ENCODE results near the gene CACNG4.

The CACNG4 gene

DNA sequence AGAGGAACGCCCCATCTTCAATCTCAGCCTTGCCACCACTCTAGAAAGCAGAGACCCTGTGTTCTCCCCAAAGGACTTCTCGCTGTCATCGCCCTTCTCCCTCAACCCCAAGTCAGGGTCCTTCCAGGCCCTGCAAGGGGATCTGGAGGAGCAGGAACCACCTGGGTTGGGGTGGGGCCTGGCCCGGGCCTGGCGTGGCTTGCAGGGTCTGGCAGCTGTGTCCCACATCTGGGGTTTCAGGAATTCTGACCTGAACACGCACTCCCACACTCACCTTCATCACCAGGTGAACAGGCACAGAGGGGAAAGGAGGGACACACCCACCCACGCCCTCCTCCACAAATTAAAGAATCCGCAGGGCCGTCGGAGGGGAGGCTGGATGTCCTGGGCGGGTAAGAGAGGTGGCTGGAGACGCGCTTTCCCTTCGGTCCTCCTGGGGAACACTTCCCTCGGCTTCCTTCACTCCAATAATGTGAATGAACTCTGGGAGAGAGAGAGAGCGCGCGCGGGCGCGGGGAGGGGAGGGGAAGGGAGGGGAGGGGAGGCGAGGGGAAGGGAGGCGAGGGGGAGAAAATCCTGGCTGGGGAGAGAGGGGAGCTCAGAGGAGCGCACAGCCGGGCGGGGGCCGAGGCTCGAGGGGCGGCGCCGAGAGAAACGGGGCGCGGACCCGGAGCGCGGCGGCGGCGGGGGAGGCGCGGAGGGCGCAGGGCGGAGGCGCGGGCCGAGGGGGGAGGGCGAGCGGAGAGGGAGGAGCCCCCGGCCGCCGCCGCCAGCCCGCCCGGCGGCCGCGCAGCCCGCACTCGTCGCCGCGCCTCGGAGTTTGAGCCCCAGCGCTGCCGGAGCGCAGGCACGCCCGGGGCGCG, at the start of gene CACNG4:
CACNG4 (plus strand) TSS at position 799 of the 863 bp plus-strand sequence. CDS start 205 bp downstream, outside the sequence.
- intact Hi-C loops (cut with DNase I), result no loop called here
- DNase-seq, result peak in 1 of 10 donors; percentile 86

DNA sequence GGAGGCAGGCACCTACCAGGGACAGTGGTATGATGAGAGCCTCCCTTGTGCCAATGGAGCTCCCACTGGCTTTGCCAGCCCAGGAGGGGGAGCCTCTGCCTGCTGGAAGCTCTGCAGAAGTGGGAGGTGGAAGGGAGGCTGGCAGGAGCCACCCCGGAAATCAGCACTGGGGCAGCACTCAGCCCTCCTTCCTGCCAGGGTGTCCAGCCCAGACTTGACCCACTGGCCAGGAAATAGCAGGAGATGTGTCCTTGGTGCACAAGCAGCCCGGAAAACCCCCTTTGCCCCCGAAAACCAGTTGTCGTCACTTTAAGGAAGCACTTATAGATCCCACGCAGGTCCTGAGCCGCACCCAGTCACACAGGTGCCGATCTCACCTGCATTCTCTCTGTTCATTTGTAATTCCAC, 49.3 kb upstream of the CACNG4 start:
- no peak for DNase-seq
- intact Hi-C loops (cut with DNase I), result loop anchor here (5.0 kb wide), 1 partner anchor 242 kb away; no protein-coding TSS in a partner anchor

DNA sequence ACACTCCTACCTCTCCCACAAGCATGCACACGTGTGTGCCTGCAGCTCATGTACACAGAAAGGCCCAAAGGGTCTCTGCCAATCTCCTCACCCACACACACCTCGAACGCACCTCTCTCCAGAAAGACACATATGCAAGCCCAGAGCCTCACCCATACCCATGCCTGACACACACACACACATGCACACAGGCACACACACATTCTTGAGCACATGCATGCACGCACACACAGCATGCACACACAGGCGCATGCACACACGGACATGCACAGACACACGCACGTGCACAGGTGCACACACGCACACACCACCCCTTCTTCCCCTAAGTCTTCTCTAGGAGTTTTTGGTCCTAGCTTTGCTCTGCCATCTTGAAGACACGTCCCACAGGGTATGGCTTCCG, 48.7 kb upstream of the CACNG4 start:
- DNase-seq, result no peak
- intact Hi-C loops (cut with DNase I), result loop anchor here (5.0 kb wide), 1 partner anchor 242 kb away; no protein-coding TSS in a partner anchor

DNA sequence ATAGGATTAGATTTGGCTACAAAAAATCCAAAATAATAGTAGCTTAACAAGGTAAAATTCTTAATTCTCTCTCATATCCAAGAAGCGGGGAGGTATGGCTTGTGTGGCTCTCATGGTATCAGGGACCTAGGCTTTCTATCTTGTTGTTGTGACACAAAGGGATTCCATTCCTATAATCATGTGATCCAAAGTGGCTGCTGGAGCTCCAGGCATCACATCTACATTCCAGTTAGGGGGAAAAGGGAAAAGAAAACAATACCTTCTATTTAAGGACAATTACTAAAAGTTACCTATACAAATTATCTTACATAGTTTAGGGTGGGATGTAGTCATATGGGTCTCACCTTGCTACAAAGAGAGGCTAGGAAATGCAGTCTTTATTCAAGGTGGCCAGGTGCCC, 47.6 kb upstream of the CACNG4 start:
- intact Hi-C loops (cut with DNase I), result loop anchor here (5.0 kb wide), 1 partner anchor 240 kb away; no protein-coding TSS in a partner anchor
- DNase-seq, result no peak

DNA sequence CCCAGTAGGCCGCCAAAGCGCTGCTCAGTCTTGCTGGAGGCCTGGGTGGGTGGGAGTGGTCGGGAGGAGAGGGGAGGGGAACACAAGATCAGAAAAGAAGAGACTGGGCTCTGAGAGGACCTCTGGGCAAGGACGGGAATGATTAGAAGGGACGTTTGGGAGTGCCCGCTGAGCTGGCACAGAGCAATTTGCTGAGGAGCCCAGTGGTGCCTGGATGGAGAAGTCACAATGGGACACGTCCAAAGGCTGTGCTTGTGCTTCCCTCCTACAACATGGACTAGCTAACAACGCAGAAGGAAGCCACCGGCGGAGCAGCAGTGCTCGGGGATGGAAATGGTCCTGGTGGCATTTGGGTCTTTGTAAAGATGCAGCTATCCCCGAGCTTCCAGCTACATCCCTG, 45.6 kb upstream of the CACNG4 start:
- DNase-seq, result peak in 1 of 10 donors; percentile 46
- intact Hi-C loops (cut with DNase I), result loop anchor here (5.0 kb wide), 1 partner anchor 238 kb away; no protein-coding TSS in a partner anchor

DNA sequence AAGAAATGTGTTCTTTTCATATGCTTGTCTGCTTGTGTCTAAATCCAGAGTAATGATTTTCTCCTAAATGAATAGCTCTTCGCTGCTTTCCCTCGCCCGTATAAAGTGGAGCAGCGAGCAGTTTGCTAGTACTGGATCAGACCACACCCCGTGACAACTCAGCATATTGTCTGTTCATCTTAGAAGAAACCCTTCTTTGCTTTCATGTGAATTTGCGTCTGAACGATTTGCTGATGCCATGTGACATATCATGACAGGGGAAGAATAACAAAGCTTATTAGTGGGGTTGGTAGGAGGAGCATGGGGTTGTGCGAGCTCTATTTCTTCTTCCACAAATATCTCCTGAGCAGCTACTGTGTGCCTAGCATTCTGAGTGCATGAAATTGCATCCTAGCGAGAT, 44.1 kb upstream of the CACNG4 start:
- peak in 1 of 10 donors; percentile 33 for DNase-seq
- intact Hi-C loops (cut with DNase I), result no loop called here

DNA sequence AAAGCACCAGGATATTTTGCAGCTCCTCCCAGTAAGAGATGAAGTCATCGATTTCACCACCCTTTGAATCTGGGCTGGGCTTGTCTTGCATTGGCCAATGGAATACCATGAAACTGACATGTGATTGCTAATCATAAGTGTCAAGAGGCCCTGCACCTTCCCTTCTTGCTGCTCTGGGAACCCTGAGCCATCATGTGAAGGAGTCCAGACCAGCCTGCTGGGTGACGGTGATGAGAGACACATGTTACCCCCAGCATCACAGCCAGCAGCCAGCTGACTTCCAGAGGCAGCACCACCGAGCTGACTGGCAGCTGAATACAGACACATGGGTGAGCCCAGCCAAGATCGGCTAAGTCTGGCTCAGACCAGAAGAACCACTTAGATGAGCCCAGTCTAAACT, 43.6 kb upstream of the CACNG4 start:
- intact Hi-C loops (cut with DNase I), result no loop called here
- DNase-seq, result peak in 1 of 10 donors; percentile 43

DNA sequence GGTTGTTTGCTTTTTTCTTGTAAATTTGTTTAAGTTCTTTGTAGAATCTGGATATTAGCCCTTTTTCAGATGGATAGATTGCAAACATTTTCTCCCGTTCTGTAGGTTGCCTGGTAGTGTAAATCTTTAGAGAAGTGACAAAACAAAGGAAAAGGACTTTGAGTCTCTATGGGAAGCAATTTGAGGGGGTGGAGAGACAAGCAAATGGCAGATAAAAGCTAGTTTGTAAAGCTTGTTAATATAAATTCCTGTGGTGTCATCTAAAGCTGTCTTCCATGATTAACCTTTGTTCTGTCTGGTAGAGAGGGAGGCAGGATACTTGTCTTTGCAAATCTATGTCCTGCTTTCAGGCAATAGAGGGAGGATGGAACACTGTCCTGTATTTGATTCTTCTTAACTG, 40.6 kb upstream of the CACNG4 start:
- intact Hi-C loops (cut with DNase I), result no loop called here
- DNase-seq, result no peak

DNA sequence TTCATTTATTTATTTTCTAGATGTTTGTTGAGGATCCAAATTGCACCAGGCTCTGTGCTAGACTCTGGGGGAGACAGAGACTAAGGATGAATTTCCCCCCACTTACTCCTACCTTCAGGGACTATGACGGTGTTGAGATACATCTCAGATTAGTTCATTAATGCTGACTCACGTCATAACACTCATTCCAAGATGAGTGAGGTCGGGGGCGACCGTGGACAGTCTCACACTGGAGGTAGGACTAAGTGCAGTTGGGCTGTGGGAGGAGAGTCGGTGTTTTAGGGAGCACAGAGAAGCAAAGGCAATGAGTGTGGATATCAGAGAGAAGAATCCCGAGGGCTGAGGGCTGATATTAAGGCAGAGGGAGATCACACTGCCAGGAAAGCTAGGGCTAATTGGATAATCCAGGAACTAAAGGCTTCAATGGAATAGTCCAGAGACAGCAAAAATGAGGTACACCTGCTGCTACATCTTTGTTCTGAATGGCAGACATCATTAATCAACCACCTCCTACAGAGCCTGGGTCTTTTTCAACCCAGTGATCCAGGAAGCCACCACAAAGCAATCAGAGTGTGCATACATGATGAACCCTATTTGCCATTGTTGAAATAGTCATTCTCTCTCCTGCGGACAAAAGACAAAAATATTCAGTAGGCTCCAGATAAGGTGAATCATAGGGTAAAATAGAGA, 38.6 kb upstream of the CACNG4 start:
- intact Hi-C loops (cut with DNase I), result no loop called here

DNA sequence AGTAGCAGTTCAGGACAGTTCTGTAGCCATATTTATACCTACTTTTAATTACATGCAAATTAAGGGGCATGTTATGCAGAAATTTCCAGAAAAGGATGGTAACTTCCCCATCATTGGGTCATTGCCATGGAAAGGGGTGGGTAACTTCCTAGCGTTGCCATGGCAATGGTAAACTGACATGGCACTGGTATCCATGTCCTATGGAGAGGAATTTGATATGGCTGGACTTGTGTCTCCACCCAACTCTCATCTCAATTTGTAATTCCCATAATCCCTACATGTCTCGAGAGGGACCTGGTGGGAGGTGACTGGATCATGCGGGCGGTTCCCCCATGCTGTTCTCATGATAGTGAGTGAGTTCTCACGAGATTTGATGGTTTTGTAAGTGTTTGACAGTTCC, 35.6 kb upstream of the CACNG4 start:
- peak in 1 of 10 donors; percentile 2 for DNase-seq
- intact Hi-C loops (cut with DNase I), result no loop called here

More for the DNA sequence above, 38.6 kb upstream of the CACNG4 start:
- DNase-seq, result peak in 1 of 10 donors; percentile 42

DNA sequence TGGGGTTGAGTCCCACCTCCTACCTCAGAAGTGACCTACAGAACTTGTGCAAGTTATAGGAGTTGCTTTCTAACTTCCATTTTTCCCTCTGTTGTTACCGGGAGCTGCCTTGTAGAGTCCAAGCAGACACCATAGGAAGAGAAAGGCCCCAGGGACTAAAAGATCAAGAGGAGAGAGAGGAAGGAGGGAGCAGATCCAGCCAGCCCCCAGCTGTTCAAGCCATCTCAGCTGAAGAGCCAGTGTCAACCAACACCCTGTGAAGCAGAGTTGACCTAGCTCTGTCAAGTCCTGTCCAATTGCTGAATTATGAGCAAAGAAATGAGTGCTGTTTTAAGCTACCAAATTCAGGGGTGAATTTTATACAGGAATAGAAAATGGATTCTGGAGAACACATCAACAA, 34.9 kb upstream of the CACNG4 start:
- peak in 1 of 10 donors; percentile 11 for DNase-seq
- intact Hi-C loops (cut with DNase I), result no loop called here

DNA sequence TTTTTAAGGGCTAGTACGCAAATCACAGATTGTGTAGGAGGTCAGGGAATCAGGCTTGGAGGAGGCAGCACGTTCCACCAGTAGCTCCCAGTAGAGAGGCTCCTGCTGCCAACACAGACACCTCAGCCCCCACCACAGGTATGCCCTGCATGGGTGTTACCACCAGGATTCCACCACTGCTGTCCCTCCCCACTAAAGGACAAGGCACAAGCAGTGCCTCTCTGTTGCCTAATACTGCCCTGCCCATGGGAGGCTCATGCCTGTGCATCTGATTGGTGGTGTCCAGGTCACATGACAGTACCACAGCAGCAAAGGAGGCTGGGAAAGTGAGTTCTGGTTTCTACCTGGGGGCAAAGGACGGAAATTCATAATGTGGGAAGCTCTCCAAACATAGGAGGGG, 33.6 kb upstream of the CACNG4 start:
- peak in 1 of 10 donors; percentile 50 for DNase-seq

DNA sequence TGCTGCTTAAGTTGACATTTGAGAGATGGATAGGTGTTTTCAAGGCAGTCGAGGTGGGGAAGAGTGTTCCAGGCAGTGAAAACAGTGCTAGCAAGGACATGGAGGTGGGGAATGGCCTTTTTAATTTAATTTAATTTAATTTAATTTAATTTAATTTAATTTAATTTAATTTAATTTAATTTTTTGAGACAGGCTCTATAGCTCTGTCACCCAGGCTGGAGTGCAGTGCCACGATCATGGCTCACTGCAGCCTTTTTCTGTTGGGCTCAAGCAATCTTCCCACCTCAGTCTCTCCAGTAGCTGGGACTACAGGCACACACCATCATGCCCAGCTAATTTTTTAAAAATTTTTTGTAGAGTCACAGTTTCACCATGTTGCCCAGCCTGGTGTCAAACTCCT, 32.2 kb upstream of the CACNG4 start:
- intact Hi-C loops (cut with DNase I), result no loop called here
- no peak for DNase-seq

More for the DNA sequence above, 33.6 kb upstream of the CACNG4 start:
- intact Hi-C loops (cut with DNase I), result no loop called here

DNA sequence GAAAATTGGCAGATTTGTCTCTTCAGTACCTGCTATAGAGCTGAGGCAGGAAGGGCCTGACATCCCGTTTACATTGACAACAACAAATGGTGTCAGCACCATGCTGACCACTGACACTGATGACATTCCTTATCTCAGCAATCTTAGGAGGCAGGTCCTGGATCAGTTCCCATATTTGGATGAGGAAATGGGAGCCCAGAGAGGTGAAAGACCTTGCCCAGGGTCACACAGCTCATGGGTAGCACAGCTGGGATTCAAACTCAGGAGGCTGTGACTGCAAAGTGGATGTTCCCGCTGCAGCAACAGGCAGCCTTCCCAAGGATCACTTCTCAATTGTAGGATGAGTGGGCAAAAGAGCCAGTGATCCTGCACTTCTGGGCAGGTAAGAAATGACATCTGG, 30.5 kb upstream of the CACNG4 start:
- intact Hi-C loops (cut with DNase I), result no loop called here
- no peak for DNase-seq

DNA sequence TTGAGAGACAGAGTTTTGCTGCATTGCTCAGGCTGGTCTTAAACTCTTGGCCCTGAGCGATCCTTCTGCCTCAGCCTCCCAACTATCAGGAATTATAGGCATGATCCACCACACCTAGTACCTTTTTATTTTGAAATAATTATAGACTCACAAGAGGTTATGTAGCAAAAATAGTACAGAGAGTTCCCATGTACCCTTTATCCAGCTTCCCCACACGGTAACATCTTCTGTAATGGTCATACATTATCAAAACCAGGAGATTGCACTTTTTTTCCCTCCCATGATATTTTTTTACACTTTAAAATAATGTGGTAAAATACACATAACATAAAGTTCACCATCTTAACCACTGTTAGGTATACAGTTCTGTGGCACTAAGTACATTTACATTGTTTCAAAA, 28.8 kb upstream of the CACNG4 start:
- intact Hi-C loops (cut with DNase I), result no loop called here
- DNase-seq, result no peak

DNA sequence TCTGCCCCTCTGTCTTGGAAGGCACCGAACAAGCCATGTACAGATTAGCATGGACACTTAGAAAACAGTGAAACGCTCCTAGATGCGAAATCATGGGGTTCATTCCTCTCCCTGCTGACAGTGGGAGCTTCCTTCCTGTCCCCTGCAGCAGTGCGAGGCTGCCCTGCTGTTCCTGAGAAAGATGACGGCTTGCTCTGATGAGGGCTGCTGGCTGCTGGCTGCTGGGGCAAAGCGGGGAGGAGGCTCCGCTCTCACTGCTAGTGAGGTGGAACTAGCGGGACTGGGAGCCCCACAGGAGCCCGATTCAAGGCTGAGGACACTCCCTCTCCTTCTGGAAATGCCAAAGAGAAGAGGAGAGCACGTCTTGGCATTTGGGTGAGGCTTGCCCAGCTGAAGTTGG, 25.9 kb upstream of the CACNG4 start:
- intact Hi-C loops (cut with DNase I), result no loop called here
- DNase-seq, result no peak

DNA sequence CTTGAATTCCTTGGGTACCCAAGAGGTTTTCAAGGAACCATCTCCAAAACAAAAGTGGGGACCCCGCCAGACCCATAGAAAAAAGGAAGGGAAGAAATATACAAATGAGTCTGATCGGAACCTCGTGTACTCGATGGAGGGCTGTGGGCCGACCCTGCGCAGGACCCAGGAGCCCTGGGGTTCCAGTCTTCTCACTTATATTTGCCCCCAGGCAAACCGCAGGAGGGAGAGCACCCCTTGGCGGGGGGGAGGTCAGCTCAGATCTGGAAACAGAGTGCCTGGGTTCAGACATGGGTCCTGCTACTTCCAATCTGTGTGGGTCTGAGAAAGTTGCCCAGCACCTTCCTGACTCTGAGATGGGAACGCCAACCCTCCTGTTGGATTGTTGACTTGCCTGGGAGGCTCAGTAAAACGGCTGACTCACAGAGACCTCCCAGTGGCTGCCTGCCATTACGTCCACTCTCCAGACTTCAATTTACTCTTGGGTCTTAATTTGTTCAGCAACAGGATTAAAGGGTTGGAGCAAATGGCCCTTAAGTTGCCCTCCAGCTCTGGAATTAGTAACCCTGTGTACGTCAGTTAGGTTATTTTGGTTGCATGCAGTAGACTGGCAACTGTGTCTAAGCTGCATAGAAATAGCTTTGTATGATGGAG, 24.9 kb upstream of the CACNG4 start:
- no peak for DNase-seq
- intact Hi-C loops (cut with DNase I), result no loop called here

DNA sequence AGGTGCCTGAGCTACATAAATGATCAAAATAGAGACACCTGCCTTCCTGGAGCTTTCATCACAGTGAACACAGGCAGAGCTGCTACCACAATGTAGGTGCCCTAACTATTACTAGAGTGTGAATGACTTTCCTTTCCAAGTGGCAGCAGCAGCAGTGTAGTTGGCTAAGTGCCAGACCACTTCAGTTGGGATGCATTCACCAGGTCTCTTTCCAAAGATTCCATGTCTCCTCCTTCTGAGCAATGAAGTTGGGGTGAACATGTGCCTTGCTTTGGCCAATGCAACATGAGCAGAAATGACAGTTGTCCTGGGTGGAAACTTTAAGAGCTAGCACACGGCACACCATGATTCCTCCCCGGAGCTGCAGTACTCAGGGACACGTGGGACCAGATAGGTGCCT, 23.3 kb upstream of the CACNG4 start:
- no peak for DNase-seq
- intact Hi-C loops (cut with DNase I), result no loop called here

DNA sequence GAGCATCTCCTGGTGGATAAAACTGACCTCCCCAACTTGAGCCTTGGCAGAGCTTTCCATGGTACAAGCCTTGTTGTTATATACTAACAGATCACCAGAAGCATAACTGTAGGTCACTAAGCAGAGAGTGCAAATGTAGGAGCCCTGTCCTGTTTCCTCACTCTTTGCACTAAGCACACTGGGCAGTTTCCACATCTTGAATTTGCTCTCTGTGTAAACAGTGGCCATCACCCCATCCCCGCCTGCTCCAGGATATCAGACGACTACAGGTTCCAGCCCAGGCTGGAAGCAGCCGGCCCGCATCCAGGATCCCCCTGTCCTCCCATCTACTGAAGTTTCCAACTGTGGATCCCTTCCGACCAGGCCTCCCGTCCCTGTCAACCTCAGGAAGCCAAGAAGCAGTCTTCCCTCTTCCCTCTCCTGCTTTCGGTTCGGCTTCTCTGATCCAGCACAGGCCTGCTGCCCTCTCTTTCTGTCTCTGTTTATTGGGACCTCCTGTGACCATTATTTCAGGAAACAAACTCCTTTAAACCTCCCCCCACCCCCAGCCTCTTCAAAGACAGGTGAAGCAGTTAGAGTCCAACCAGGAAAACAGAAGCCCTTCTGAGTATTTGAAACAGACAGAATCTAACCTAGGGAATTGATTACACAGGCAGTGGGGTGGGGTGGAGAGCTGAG, 22.6 kb upstream of the CACNG4 start:
- intact Hi-C loops (cut with DNase I), result no loop called here
- no peak for DNase-seq

DNA sequence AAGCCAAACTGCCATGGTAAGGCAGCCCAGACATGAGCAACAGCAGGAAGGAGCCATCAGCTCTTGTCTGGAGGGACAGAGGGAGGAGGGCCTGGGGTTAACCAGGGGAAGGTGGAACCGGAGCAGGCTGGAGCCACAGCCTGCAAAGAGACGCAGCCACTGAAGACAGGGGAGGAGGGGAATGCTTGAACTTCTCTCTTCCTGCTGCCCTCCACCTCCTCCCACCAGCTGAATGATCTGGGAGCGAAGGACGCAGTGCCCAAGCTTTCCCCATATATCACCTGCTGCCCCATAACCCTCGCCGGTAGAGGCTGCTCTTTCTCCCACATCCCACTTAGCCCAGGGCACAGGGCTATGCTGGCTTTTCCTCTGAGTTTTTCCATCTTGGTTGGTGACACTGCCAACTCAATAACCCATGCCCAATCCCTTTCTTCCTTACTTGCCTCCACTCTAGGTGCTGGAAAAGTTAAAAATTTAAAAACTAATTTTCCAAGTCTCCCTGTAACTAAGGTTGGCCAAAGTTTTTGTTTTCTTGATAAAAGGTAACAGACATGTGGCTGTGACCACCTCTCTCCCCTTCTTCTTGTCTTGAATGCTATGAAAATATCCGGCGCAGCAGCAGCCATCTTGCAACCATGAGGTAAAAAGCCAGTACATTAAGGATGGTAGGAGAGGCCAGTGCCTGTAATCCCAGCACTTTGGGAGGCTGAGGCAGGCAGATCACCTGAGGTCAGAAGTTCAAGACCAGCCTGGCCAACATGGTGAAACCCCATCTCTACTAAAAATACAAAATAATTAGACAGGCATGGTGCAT, 21.8 kb upstream of the CACNG4 start:
- DNase-seq, result no peak
- intact Hi-C loops (cut with DNase I), result no loop called here

Measured in posterior cingulate gyrus (tissue), 11 donors.